HL-60 (cell line): ENCODE measurements around the gene ART1.

ENCODE experiments used
- DNase-seq, 2 experiments: peaks; one replicate each; pipeline ENCODE4 v3.0.0-alpha.2; 2010 to 2020; ENCODE audit warnings: low read depth in 1 of 2, low spot score in 1 of 2
- H3K27ac ChIP-seq: fragments of 250-450 bp; sonication (Bioruptor Pico); replicated peaks from 2 replicates; pipeline ENCODE4 v1.5.1; 2020; ENCODE audit warnings: mild to moderate bottlenecking, moderate library complexity
- H3K27me3 ChIP-seq: fragments of 250-450 bp; sonication (Bioruptor Pico); 2 replicates; pipeline ENCODE4 v1.5.1; 2021; ENCODE audit warnings: mild to moderate bottlenecking, moderate library complexity; ENCODE audit not compliant: insufficient read depth, poor library complexity, severe bottlenecking
- H3K4me3 ChIP-seq: replicated peaks from 2 replicates; pipeline ENCODE4 v1.5.1; 2011; ENCODE audit warnings: mild to moderate bottlenecking, control low read depth, low read length; ENCODE audit not compliant: insufficient read depth
- CTCF ChIP-seq: IDR thresholded peaks from one replicate; pipeline ENCODE4 v1.5.1; 2011; ENCODE audit warnings: low read length, control low read depth, inconsistent platforms; ENCODE audit not compliant: insufficient read depth
- GABPA ChIP-seq: IDR thresholded peaks from 2 replicates; pipeline ENCODE4 v1.6.1; 2012; ENCODE audit warnings: low read depth
- POLR2AphosphoS5 ChIP-seq: IDR thresholded peaks from 2 replicates; pipeline ENCODE4 v1.6.1; 2012; ENCODE audit warnings: low read depth
- REST ChIP-seq: IDR thresholded peaks from 2 replicates; pipeline ENCODE4 v1.6.1; 2012; ENCODE audit warnings: low read depth; ENCODE audit not compliant: insufficient replicate concordance
- SPI1 ChIP-seq: IDR thresholded peaks from 2 replicates; pipeline ENCODE4 v1.6.1; 2012; ENCODE audit warnings: low read depth, mild to moderate bottlenecking, borderline replicate concordance

The ART1 gene

DNA sequence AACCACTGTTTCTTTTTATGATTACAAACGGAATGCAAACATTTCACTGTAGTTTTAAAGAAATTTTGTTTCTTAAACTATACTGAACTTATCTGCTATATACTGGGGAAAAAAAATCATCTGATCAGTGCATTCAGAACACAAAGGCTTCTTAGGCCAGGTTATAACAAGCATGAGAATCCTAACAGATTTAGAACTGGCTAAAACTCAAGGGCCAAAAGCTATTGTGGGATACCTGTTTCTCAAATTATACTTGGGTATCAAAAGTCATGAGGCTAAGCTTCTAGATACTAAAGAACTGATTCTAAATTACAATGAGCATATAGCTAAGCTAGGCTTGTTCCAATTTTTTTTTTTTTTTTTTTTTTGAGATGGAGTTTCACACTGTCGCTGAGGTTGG is 56.0 kb downstream of the ART1 start:
- Histone ChIP-seq H3K27me3 (no peaks in the 10 kb centered on the region), H3K27ac (no peak overlapping the region), H3K4me3 (no peak overlapping the region)
- no peak for TF ChIP-seq GABPA
- TF ChIP-seq SPI1: no peak
- TF ChIP-seq CTCF: no peak
- no peak for TF ChIP-seq POLR2AphosphoS5
- TF ChIP-seq REST: no peak
- DNase-seq: no peak

DNA sequence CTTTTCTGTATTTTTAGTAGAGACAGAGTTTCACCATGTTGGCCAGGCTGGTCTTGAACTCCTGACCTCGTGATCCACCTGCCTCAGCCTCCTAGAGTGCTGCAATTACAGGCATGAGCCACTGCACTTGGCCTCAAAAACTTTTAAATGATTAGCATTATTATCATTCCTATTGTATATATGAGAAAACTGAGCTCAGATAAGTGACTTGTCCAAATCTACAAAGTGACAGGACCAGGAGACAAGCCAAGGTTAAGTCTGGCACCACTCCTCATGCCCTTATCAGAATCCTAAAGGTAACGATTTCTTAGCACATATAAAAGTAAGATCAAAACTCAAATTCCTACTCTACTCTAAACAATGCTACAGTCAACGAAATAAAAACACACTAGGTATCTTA is 58.5 kb downstream of the ART1 start:
- no peaks in the 10 kb centered on the region for H3K27me3 ChIP-seq
- no peak overlapping the region for H3K27ac ChIP-seq
- DNase-seq: no peak
- TF ChIP-seq POLR2AphosphoS5 (no peak), GABPA (no peak), REST (no peak), SPI1 (no peak)
- no peak overlapping the region for H3K4me3 ChIP-seq

GRCh38 chr11:3707176-3707575 is 62.2 kb downstream of the ART1 start:
- H3K27me3 ChIP-seq: no peaks in the 10 kb centered on the region
- TF ChIP-seq POLR2AphosphoS5 (no peak), SPI1 (no peak), GABPA (no peak), CTCF (no peak), REST (no peak)
- H3K4me3 ChIP-seq: no peak overlapping the region
- H3K27ac ChIP-seq: no peak overlapping the region
- DNase-seq: no peak

GRCh38 chr11:3709977-3710376 is 65.0 kb downstream of the ART1 start:
- Histone ChIP-seq H3K27me3 (no peaks in the 10 kb centered on the region), H3K27ac (no peak overlapping the region), H3K4me3 (no peak overlapping the region)
- TF ChIP-seq POLR2AphosphoS5 (no peak), CTCF (no peak), REST (no peak), SPI1 (no peak), GABPA (no peak)
- DNase-seq: no peak
